Right lobe of liver (tissue), 4 donors: ENCODE data around the gene RCL1.

Experiments
- CTCF ChIP-seq, 4 donors: fragments of 200-600 bp in 3 of 4; fragments of 450-650 bp in 1 of 4; IDR thresholded peaks; one replicate each; pipeline versions ENCODE4 v1.5.1 to v1.8.0; 2016 to 2022; ENCODE audit warnings: antibody characterized with exemption in 4 of 4, mild to moderate bottlenecking in 2 of 4
- POLR2A ChIP-seq: fragments of 450-650 bp; IDR thresholded peaks from one replicate; pipeline ENCODE4 v1.6.1; 2017; ENCODE audit warnings: antibody characterized with exemption, mild to moderate bottlenecking
- donor health status: DM: no; HTN: no; CAD: no.
- donor health status: DM: no; HTN: no; CAD: no.
- donor health status: DM: no; HTN: yes; CAD: no.

GRCh38 chr9:4861736-4862451, 69.2 kb downstream of the RCL1 start:
- TF ChIP-seq CTCF (IDR thresholded peaks at IDR 0.05) (no peak), POLR2A (no peak)
